GM18498 (cell line): ENCODE data around the gene ARL4C.
A peak's percentile ranks its signal among the peaks of the same experiment; 100 is the strongest.

ENCODE experiments used
- ATAC-seq: cut with Tn5 transposase; IDR thresholded peaks from one replicate; pipeline ENCODE4 v1.9.1; 2021; ENCODE audit warnings: mild to moderate bottlenecking, moderate library complexity; ENCODE audit not compliant: unreplicated experiment

The ARL4C gene

GRCh38 chr2:234448506-234449184 is 48.2 kb downstream of the ARL4C start:
- ATAC-seq: no peak

GRCh38 chr2:234447963-234448362 is 48.9 kb downstream of the ARL4C start:
- no peak for ATAC-seq

- ATAC-seq: no peak
Measured at GRCh38 chr2:234447189-234447588, 49.7 kb downstream of the ARL4C start.

- ATAC-seq: peak; percentile 99
Measured at GRCh38 chr2:234446404-234447076, 50.3 kb downstream of the ARL4C start.

- peak; percentile 35 for ATAC-seq
Measured at GRCh38 chr2:234444893-234445292, 52.0 kb downstream of the ARL4C start.

- no peak for ATAC-seq
Measured at GRCh38 chr2:234444242-234444730, 52.6 kb downstream of the ARL4C start.
